Right forelimb (tissue), 1 donor: ENCODE data around the gene CEBPE.
"Not testable (repeated sequence)": the region's sequence is repeated elsewhere in the genome, so short reads cannot be mapped to it uniquely, and the experiment has no call there.

ENCODE experiments used
- DNase-seq: peaks from one replicate; pipeline ENCODE4 v3.0.0-alpha.2; 2018

CEBPE gene

GRCh38 chr14:23119363-23120327 is 590 bp upstream of the CEBPE start:
- no peak for DNase-seq

DNA sequence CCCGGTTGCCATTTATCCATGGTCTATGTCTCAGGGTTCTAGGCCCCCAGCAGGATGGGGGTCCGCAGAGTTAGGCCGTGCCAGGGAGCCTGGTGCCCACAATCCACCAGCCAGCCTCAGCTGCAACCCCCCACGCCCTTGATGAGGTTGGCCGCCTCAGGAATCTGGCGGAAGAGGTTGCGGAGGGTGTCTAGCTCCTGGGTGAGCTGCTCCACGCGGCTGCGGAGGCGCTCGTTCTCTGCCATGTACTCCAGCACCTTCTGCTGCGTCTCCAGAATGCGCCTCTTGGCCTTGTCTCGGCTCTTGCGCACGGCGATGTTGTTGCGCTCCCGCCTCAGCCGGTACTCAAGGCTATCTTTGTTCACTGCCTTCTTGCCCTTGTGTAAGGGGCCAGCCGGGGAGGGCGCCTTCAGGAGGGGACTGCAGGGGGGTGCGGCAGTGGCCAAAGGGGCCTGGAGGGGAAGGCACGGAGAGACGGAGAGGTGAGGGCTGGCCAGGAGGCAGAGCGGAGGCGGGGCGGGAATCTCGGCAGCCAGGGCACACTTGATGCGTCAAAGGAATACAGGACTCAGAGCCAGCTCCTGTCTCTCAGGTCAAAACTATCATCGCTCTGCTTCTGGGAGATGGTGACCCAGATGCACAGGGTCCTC is 1.6 kb downstream of the CEBPE start:
- no peak for DNase-seq

DNA sequence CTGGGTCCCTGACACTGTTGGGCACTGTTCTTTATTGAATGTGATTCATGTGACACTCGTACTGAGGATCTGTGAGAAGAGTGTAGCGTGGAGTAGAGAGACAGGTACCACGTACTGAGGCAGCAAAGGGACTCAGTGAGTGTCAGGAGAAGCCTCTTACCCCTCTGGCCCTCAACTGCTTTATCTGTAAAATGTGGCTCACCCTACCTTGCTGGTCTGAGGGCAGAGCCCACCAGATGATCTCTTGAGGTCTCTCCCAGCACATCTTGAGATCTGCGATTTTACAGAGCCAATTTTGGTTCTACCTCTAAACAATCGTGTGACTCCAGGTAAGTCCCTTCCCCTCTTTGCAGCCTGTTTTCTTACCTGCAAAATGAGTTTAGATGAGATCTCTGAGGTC is 3.1 kb downstream of the CEBPE start:
- no peak for DNase-seq

- DNase-seq: no peak
Observed at GRCh38 chr14:23115039-23115731, 3.9 kb downstream of the CEBPE start.

- no peak for DNase-seq
Observed at GRCh38 chr14:23114669-23115038, 4.4 kb downstream of the CEBPE start.

GRCh38 chr14:23114120-23114458 is 5.0 kb downstream of the CEBPE start:
- no peak for DNase-seq

DNA sequence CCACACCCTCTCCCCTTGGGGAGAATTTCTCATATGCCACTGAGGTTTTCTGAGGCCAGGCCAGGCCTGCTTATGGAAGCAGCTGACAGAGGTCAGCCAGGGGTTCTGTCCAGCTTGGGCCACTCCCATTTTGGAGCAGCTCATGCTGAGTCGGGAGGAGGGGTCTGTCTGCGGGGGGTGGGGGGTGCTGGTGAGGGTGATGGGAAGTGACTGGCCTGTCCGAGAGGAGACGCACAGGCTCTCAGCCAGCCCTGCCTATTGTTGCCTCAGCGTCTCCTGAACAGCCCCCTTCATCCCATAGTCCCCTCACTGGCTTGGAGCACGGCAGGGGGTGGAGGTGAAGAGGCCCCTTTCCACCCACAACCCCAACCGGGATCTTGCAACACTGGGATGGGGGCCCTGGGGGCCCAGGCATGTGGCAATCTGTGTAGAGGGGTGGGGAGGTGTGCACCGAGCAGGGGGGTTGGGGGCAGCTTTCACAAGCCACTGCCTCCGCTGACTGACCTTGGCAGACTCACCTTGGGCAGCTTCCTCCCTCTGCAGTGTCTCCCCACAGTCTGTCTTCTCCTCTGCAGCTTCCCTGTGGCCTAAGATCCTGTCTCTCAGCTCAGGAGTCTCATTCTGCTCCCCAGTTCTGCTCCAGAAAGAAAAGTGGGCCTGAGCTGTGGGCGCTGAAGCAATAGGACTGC is 5.5 kb downstream of the CEBPE start:
- no peak for DNase-seq

DNA sequence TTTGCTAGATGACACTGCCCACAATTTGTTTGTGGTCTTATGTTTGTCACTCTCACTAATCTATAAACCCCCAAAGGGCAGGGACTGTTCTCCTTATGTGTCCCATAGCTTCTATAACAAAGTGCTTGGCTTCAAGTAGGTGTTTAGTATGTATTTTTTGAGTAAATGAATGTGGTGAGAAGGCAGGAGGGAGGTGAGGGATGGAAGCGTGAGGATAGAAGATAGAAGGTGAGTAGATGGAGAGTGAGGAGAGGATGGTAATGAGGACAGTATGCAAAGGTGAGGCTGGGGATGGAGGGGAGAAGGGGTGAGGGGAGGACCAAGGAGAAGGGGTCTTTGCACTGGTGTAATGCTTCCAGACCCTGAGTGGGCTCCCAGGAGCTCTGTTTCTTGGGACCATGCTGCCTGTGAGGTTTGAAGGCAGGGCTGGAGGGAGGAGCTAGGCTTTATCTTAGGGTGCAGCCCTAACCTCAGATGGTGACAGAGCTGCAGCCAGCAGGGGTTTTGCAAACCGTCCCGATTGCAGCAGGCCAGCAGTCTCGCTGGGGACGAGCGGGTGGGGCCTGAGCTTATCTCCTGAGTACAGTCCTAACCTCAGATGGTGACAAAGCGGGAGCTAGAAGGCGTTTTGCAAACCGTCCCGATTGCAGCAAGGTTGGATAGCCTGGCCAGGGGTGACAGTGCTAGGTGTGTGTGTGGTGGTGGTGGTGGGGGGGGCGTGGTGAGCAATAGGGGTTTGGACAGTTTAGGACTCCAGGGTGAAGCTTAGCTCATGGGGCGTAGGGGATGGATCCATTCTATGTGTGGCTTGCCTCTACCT is 6.5 kb downstream of the CEBPE start:
- no peak for DNase-seq

- DNase-seq: no peak
Observed at GRCh38 chr14:23110579-23111365, 8.3 kb downstream of the CEBPE start.

- no peak for DNase-seq
Observed at GRCh38 chr14:23109769-23110168, 9.3 kb downstream of the CEBPE start.

DNA sequence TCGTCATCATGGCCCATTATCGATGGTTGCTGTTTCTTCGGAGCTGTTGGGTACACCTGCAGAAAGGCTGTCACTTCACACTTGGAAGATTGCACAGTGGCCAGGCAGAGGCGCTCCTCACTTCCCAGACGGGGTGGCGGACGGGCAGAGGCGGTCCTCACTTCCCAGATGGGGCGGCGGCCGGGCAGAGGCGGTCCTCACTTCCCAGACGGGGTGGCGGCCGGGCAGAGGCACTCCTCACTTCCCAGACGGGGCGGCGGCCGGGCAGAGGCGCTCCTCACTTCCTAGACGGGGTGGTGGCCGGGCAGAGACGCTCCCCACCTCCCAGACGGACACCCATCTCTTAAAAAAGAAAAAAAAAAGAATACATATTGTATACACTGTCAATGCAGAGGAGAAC is 10.9 kb downstream of the CEBPE start:
- not testable (repeated sequence) for DNase-seq

GRCh38 chr14:23107620-23108019 is 11.4 kb downstream of the CEBPE start:
- DNase-seq: not testable (repeated sequence)

GRCh38 chr14:23106747-23107045 is 12.4 kb downstream of the CEBPE start:
- no peak for DNase-seq

GRCh38 chr14:23105348-23105824 is 13.7 kb downstream of the CEBPE start:
- no peak for DNase-seq

- DNase-seq: no peak
Observed at GRCh38 chr14:23104591-23105347, 14.3 kb downstream of the CEBPE start, which contains the start of gene CIROP. Gene CIROP (minus strand): TSS chr14:23104989. CDS start chr14:23104920, 69 bp downstream.

GRCh38 chr14:23104070-23104590 is 14.9 kb downstream of the CEBPE start:
- no peak for DNase-seq

DNA sequence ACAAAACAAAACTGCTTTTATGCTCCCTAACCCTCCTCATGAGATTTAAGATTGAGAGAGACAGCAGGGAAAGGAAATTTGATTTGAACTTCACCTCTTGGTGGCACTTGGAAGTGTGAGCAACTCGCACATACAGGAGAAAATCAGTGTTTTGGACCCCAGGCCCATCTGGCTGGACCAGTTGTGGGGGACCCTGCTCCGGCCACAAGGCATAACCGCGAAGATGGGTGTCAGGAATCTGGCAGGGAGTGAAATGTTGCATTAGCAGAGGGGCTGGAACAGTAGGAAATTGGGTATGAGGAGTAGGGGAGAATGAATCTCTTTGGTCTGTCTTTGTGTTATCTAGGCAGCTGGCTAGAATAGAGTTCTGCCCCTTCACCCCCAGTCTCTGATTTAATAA is 15.5 kb downstream of the CEBPE start:
- DNase-seq: no peak

DNA sequence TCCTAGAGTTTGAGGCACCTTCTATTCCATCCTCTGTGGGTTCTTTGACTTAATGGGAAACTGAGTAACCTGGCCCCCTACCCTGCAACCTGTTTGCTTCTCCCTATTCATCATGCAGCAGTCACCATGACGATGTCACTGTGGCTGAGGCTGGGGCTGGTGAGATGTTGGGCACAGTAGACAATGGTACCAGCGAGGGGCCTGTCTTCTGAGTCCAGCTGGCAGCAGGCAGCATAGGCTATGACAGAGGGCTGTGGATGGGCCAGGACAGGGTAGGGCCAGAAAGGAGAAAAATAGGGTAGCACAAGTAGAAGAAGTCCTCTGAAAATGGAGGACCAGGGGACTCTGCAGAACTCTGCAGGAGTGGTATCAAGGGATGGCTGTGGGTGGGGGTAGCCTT is 16.3 kb downstream of the CEBPE start:
- no peak for DNase-seq

GRCh38 chr14:23101986-23102625 is 16.9 kb downstream of the CEBPE start:
- no peak for DNase-seq
